HG02588 (cell line): ENCODE data around the gene RPS27.

Source experiments
- ATAC-seq: cut with Tn5 transposase; IDR thresholded peaks from one replicate; pipeline ENCODE4 v1.9.1; 2021; ENCODE audit warnings: mild to moderate bottlenecking, moderate library complexity; ENCODE audit not compliant: unreplicated experiment

The RPS27 gene

GRCh38 chr1:153990468-153991150, at the start of gene RPS27:
TSS of gene RPS27 (plus strand) at chr1:153990762. CDS start at chr1:153990797, 35 bp downstream.
- peak; percentile 70 for ATAC-seq

GRCh38 chr1:153941826-153942725, 48.5 kb upstream of the RPS27 start:
- no peak for ATAC-seq

- no peak for ATAC-seq
These were observed 47.6 kb upstream of the RPS27 start for GRCh38 chr1:153942766-153943549.

GRCh38 chr1:153944005-153944826, 46.3 kb upstream of the RPS27 start:
- no peak for ATAC-seq

- ATAC-seq, result no peak
These were observed 45.8 kb upstream of the RPS27 start for GRCh38 chr1:153944827-153945117.

GRCh38 chr1:153945131-153945794, 45.3 kb upstream of the RPS27 start:
- ATAC-seq, result no peak

- peak; percentile 61 for ATAC-seq
These were observed 44.6 kb upstream of the RPS27 start for GRCh38 chr1:153945795-153946621.

- ATAC-seq, result peak; percentile 68
These were observed 43.8 kb upstream of the RPS27 start, which contains the start of gene DENND4B for GRCh38 chr1:153946622-153947241. TSS of gene DENND4B (minus strand) at chr1:153946718. CDS start at chr1:153944374, 2,344 bp downstream.

GRCh38 chr1:153951183-153951582, 39.4 kb upstream of the RPS27 start:
- ATAC-seq, result no peak

GRCh38 chr1:153951801-153952200, 38.8 kb upstream of the RPS27 start:
- ATAC-seq, result no peak

- ATAC-seq, result no peak
These were observed 36.6 kb upstream of the RPS27 start for GRCh38 chr1:153953859-153954365.

GRCh38 chr1:153954826-153955225, 35.7 kb upstream of the RPS27 start:
- no peak for ATAC-seq

GRCh38 chr1:153956997-153957715, 33.4 kb upstream of the RPS27 start:
- ATAC-seq, result no peak

GRCh38 chr1:153957744-153958110, 32.8 kb upstream of the RPS27 start:
- peak; percentile 9 for ATAC-seq

GRCh38 chr1:153958111-153958960, 32.2 kb upstream of the RPS27 start, which contains the start of gene CRTC2:
TSS of gene CRTC2 (minus strand) at chr1:153958612. CDS start at chr1:153958497, 115 bp downstream.
- ATAC-seq, result peak; percentile 64

- no peak for ATAC-seq
These were observed 31.7 kb upstream of the RPS27 start for GRCh38 chr1:153958961-153959260.

GRCh38 chr1:153959454-153959853, 31.1 kb upstream of the RPS27 start:
- ATAC-seq, result no peak
